K562 (cell line): ENCODE measurements around the gene FHIT. TPM values are rescaled to one million over a fixed set of nuclear protein-coding genes. Genes with fewer than 3 reads are reported as not detected.

ENCODE experiments used
- ATAC-seq: fragments of 200-7000 bp; cut with Tn5 transposase; 3 replicates; pipeline ENCODE4 v1.9.1; 2020; ENCODE audit warnings: moderate library complexity
- BruUV-seq: library from RNA; stranded (reverse); fragments of 400-500 nt; replicated peaks from 2 replicates; lab custom pipeline; 2021; lab: Mats Ljungman, UMichigan
- CTCF ChIA-PET: fragments of 300-600 bp; formaldehyde crosslinking; extraction: SDS; loops from one replicate; lab custom pipeline; 2021; ENCODE audit warnings: low intra/inter-chr PET ratio; lab: Yijun Ruan, JAX
- POLR2A ChIA-PET: fragments of 300-600, 350-650 bp; sonication (Branson Sonifier 250); formaldehyde crosslinking; extraction: SDS; loops from one replicate; lab custom pipeline; 2021; ENCODE audit warnings: antibody characterized with exemption, inconsistent platforms; lab: Yijun Ruan, JAX
- DNase-seq, 4 experiments: peaks; one replicate each; pipeline versions ENCODE4 v3.0.0 to v3.0.0-alpha.2; 2011 to 2018; ENCODE audit warnings: low spot score in 3 of 4, mixed read lengths in 3 of 4; ENCODE audit errors: extremely low read depth in 1 of 4
- FAIRE-seq: peaks from 2 replicates; lab custom pipeline; 2011; peaks lifted over from hg19 to GRCh38; lab: Jason Lieb, UNC
- H2AFZ ChIP-seq: 2 replicates; pipeline ENCODE4 v1.6.0; 2011; ENCODE audit warnings: low read depth, low read length, control low read depth, inconsistent platforms
- H3K27ac ChIP-seq: fragments of 200-600 bp; 3 replicates; pipeline ENCODE4 v1.8.0; 2011; ENCODE audit warnings: low read depth, mild to moderate bottlenecking, control low read depth, inconsistent platforms, low read length, moderate library complexity, mixed read lengths; ENCODE audit errors: extremely low read depth
- H3K27me3 ChIP-seq, 2 experiments: fragments of 300-600 bp in 1 of 2; 2 replicates in 1 of 2; 3 replicates in 1 of 2; pipeline versions ENCODE4 v1.6.0 to v1.8.0; 2011; ENCODE audit warnings: inconsistent platforms in 2 of 2, low read length in 2 of 2, mild to moderate bottlenecking in 1 of 2, mixed read lengths in 1 of 2, moderate library complexity in 1 of 2; ENCODE audit not compliant: control insufficient read depth in 2 of 2, insufficient read depth in 2 of 2
- H3K36me3 ChIP-seq: fragments of 300-600 bp; 3 replicates; pipeline ENCODE4 v1.8.0; 2011; ENCODE audit warnings: mild to moderate bottlenecking, low read length, inconsistent platforms; ENCODE audit not compliant: control insufficient read depth, insufficient read depth
- H3K4me1 ChIP-seq, 2 experiments: fragments of 200-600 bp in 1 of 2; replicated peaks in 1 of 2; 2 replicates in 1 of 2; 3 replicates in 1 of 2; pipeline versions ENCODE4 v1.5.1 to v1.8.0; 2011; ENCODE audit warnings: inconsistent platforms in 2 of 2, low read length in 2 of 2, mild to moderate bottlenecking in 1 of 2, mixed read lengths in 1 of 2, moderate library complexity in 1 of 2; ENCODE audit not compliant: control insufficient read depth in 2 of 2, insufficient read depth in 2 of 2
- H3K4me2 ChIP-seq: 2 replicates; pipeline ENCODE4 v1.6.1; 2011; ENCODE audit warnings: low read length, control low read depth, inconsistent platforms, mixed read lengths; ENCODE audit not compliant: insufficient read depth
- H3K4me3 ChIP-seq: fragments of 200-600 bp; sonication (generic), shearing (Covaris generic); 2 replicates; pipeline ENCODE4 v1.5.1; 2016; ENCODE audit warnings: control low read depth, inconsistent platforms
- H3K79me2 ChIP-seq: fragments of 200-600 bp; 3 replicates; pipeline ENCODE4 v1.8.0; 2011; ENCODE audit warnings: low read length, inconsistent platforms; ENCODE audit not compliant: control insufficient read depth, insufficient read depth
- H3K9ac ChIP-seq, 2 experiments: 2 replicates each; pipeline versions ENCODE4 v1.6.0 to v1.6.1; 2011; ENCODE audit warnings: low read depth in 2 of 2, low read length in 2 of 2, control low read depth in 1 of 2, inconsistent platforms in 1 of 2, mild to moderate bottlenecking in 1 of 2, mixed read lengths in 1 of 2; ENCODE audit not compliant: insufficient read depth in 1 of 2
- H3K9me1 ChIP-seq: one replicate; pipeline ENCODE4 v1.6.0; 2011; ENCODE audit warnings: inconsistent platforms, mild to moderate bottlenecking, low read length, moderate library complexity; ENCODE audit not compliant: control insufficient read depth, insufficient read depth
- H3K9me3 ChIP-seq: replicated peaks from 2 replicates; pipeline ENCODE4 v1.5.1; 2011; ENCODE audit warnings: low read depth, low read length, inconsistent platforms; ENCODE audit not compliant: control insufficient read depth, insufficient read depth
- H4K20me1 ChIP-seq: replicated peaks from 2 replicates; pipeline ENCODE4 v1.6.1; 2011; ENCODE audit warnings: low read length, inconsistent platforms, mixed read lengths; ENCODE audit not compliant: control insufficient read depth, insufficient read depth
- ARID1B ChIP-seq: fragments of 450-650 bp; IDR thresholded peaks from 2 replicates; pipeline ENCODE4 v1.6.1; 2016; ENCODE audit warnings: antibody characterized with exemption, mild to moderate bottlenecking, inconsistent platforms
- ARID3A ChIP-seq: IDR thresholded peaks from 2 replicates; pipeline ENCODE4 v1.6.1; 2012; ENCODE audit warnings: low read depth, low read length, improper control_type of control experiment, borderline replicate concordance
- ATF1 ChIP-seq, 2 experiments: fragments of 450-650 bp in 1 of 2; IDR thresholded peaks; 2 replicates each; pipeline ENCODE4 v1.6.1; 2016; ENCODE audit warnings: missing compliant biosample characterization in 1 of 2, missing genetic modification characterization in 1 of 2
- BACH1 ChIP-seq: fragments of 200-800 bp; sonication (Bioruptor generic); IDR thresholded peaks from 2 replicates; pipeline ENCODE4 v1.6.1; 2016; ENCODE audit warnings: missing genetic modification characterization, missing compliant biosample characterization
- CBFA2T3 ChIP-seq: fragments of 450-650 bp; IDR thresholded peaks from 2 replicates; pipeline ENCODE4 v1.6.1; 2017
- CC2D1A ChIP-seq: fragments of 450-650 bp; IDR thresholded peaks from 2 replicates; pipeline ENCODE4 v1.6.1; 2017; ENCODE audit warnings: mild to moderate bottlenecking
- CTBP1 ChIP-seq: fragments of 450-650 bp; IDR thresholded peaks from 2 replicates; pipeline ENCODE4 v1.6.1; 2016; ENCODE audit warnings: borderline replicate concordance
- DPF2 ChIP-seq: fragments of 450-650 bp; IDR thresholded peaks from 2 replicates; pipeline ENCODE4 v1.6.1; 2016
- EP300 ChIP-seq: IDR thresholded peaks from 2 replicates; pipeline ENCODE4 v1.6.1; 2012; ENCODE audit warnings: low read length, improper control_type of control experiment
- ESRRA ChIP-seq: fragments of 450-650 bp; IDR thresholded peaks from 2 replicates; pipeline ENCODE4 v1.6.1; 2014; ENCODE audit warnings: low read depth, mild to moderate bottlenecking, moderate library complexity, borderline replicate concordance
- FOSL1 ChIP-seq: fragments of 200-800 bp; sonication (Bioruptor generic); conservative IDR thresholded peaks from 2 replicates; pipeline ENCODE4 v1.6.1; 2016; ENCODE audit warnings: missing genetic modification characterization, missing compliant biosample characterization
- FUS ChIP-seq: fragments of 200-400 bp; formaldehyde crosslinking; optimal IDR thresholded peaks from 2 replicates; pipeline ENCODE3; 2017; ENCODE audit warnings: low read depth, low read length
- JUND ChIP-seq, 2 experiments: IDR thresholded peaks; 2 replicates in 1 of 2; 3 replicates in 1 of 2; pipeline ENCODE4 v1.6.1; 2011; ENCODE audit warnings: borderline replicate concordance in 2 of 2, low read depth in 2 of 2, low read length in 2 of 2, improper control_type of control experiment in 1 of 2, missing biosample characterization in 1 of 2, missing genetic modification characterization in 1 of 2, missing genetic modification reagents in 1 of 2
- KDM1A ChIP-seq, 2 experiments: fragments of 450-650 bp; IDR thresholded peaks; 2 replicates each; pipeline ENCODE4 v1.6.1; 2016; ENCODE audit warnings: mild to moderate bottlenecking in 2 of 2
- L3MBTL2 ChIP-seq: fragments of 450-650 bp; IDR thresholded peaks from 2 replicates; pipeline ENCODE4 v1.6.1; 2016; ENCODE audit warnings: mild to moderate bottlenecking, moderate library complexity
- MAFG ChIP-seq: fragments of 450-650 bp; conservative IDR thresholded peaks from 2 replicates; pipeline ENCODE4 v1.6.1; 2016; ENCODE audit warnings: missing genetic modification characterization, missing compliant biosample characterization
- MAFK ChIP-seq: IDR thresholded peaks from 2 replicates; pipeline ENCODE4 v1.6.1; 2011; ENCODE audit warnings: low read length, improper control_type of control experiment
- NCOR1 ChIP-seq: fragments of 450-650 bp; IDR thresholded peaks from 2 replicates; pipeline ENCODE4 v1.6.1; 2016; ENCODE audit warnings: mild to moderate bottlenecking, moderate library complexity
- PTTG1 ChIP-seq: fragments of 450-650 bp; IDR thresholded peaks from 2 replicates; pipeline ENCODE4 v1.6.1; 2016; ENCODE audit warnings: low read depth, mild to moderate bottlenecking, missing genetic modification characterization, missing compliant biosample characterization
- SMARCA4 ChIP-seq: fragments of 450-650 bp; IDR thresholded peaks from 2 replicates; pipeline ENCODE4 v1.6.1; 2016
- SMARCE1 ChIP-seq: fragments of 450-650 bp; IDR thresholded peaks from 2 replicates; pipeline ENCODE4 v1.7.1; 2016; ENCODE audit warnings: mild to moderate bottlenecking
- SOX6 ChIP-seq: fragments of 450-650 bp; IDR thresholded peaks from 2 replicates; pipeline ENCODE4 v1.6.1; 2014; ENCODE audit warnings: mild to moderate bottlenecking
- SPI1 ChIP-seq: IDR thresholded peaks from 2 replicates; pipeline ENCODE4 v1.6.1; 2011; ENCODE audit warnings: low read depth, low read length, control low read depth, borderline replicate concordance
- ZEB2 ChIP-seq: fragments of 450-650 bp; IDR thresholded peaks from 2 replicates; pipeline ENCODE4 v1.6.1; 2016
- WGBS: fragments of 100-300 bp; shearing (Covaris generic); methylation state at CpG from one replicate; pipeline ENCODE4 v1.1.6; 2016; ENCODE audit warnings: low coverage, mixed read lengths; ENCODE audit not compliant: insufficient coverage; ENCODE audit errors: missing lambda C conversion rate; 5-methylcytosine and 5-hydroxymethylcytosine counted together
- in situ Hi-C: fragments of 300-500 bp; cut with MboI; formaldehyde crosslinking; loops from 4 replicates; pipeline ENCODE4 v1.15.0; 2018; ENCODE audit warnings: inconsistent platforms, mixed read lengths
- intact Hi-C: fragments of 100-400 bp; cut with micrococcal nuclease; formaldehyde crosslinking; loops from 2 replicates; pipeline ENCODE4 v1.14.2; 2022
- polyA plus RNA-seq, 8 experiments: library from polyadenylated mRNA; depleted of rRNA in 4 of 8; stranded (reverse) in 5 of 8; unstranded in 3 of 8; fragments of >200 nt; fragmentation: Nextera tagmentation in 2 of 8; fragmentation: Illumina TruSeq in 1 of 8; extraction: Ambion mirVana in 2 of 8; extraction: Trizol in 1 of 8; gene quantifications; 2 replicates each; pipeline versions ENCODE4 v1.2.1 to v1.2.3, GENCODE V29; 2011 to 2014; ENCODE audit warnings: inconsistent platforms in 1 of 8, missing spikeins in 1 of 8
- total RNA-seq, 7 experiments: library from RNA; depleted of rRNA in 6 of 7; stranded (reverse); fragments of >200 nt in 6 of 7; fragmentation: Illumina TruSeq in 2 of 7; extraction: Trizol in 2 of 7; gene quantifications; 2 replicates each; pipeline versions ENCODE4 v1.2.1 to v1.2.3, GENCODE V29; 2011 to 2021; ENCODE audit warnings: low replicate concordance in 1 of 7

Gene FHIT
- total and polyA plus RNA-seq, 9 of the 15 experiments (the other 6 are each of a cell fraction or from before 2014, with no cell fraction given), result 1.7 to 9.1 (median 4.3) TPM

- Histone ChIP-seq H3K9me3 (no peaks in the 10 kb centered on the region), H4K20me1 (no peaks in the 10 kb centered on the region), H2AFZ (peak overlapping the region; percentile 56; the same call in 1 of the 2 replicates), H3K27me3 (no peaks in the 10 kb centered on the region), H3K79me2 (no peaks in the 10 kb centered on the region), H3K4me1 (peaks cover 0 to 24% of the 10 kb centered on the region in 2 experiments; a peak in 3 of 5 replicates), H3K9me1 (no peaks in the 10 kb centered on the region), H3K4me3 (no peak overlapping the region), H3K4me2 (peak overlapping the region; percentile 22; the same call in 1 of the 2 replicates), H3K27ac (0 out of 3 replicates have a peak overlapping the region, but pooled peaks have one; percentile 13), H3K36me3 (no peaks in the 10 kb centered on the region), H3K9ac (no peak overlapping the region)
- no TSS peak for BruUV-seq
- peak; percentile 78 for ATAC-seq
- intact Hi-C loops (no loop called here), in situ Hi-C loops (no loop called here)
- WGBS, result 5% methylated on average over 5 of the region's 5 CpGs
- ChIA-PET POLR2A (interaction anchor here (0.7 kb wide), 1 partner anchor 13 kb away, joined by 4 read pairs; no protein-coding TSS in a partner anchor), CTCF (no interaction called here)
- peak; percentile 86 for FAIRE-seq
- peak in 2 of 4 experiments; percentile 17 to 56 for DNase-seq
- TF ChIP-seq KDM1A (IDR thresholded peaks at IDR 0.05) (peak in 1 of 2 experiments; percentile 28; a peak in 1 of 4 replicates), JUND (IDR thresholded peaks at IDR 0.05; ENCODE audit: borderline replicate concordance, low read depth, low read length) (peak; percentile 71; the same call in 1 of the 2 replicates), JUND (tag; IDR thresholded peaks at IDR 0.05; ENCODE audit: borderline replicate concordance, low read depth, low read length) (peak; percentile 49; the same call in 2 of the 3 replicates), BACH1 (peak; percentile 56; the same call in 1 of the 2 replicates), FOSL1 (tag) (0 out of 2 replicates have a peak, but pooled peaks have one; percentile 21), ESRRA (0 out of 2 replicates have a peak, but pooled peaks have one; percentile 24), ATF1 (CRISPR knock-in tag; IDR thresholded peaks at IDR 0.05) (no peak), ATF1 (tag; IDR thresholded peaks at IDR 0.05) (0 out of 2 replicates have a peak, but pooled peaks have one; percentile 26), SMARCA4 (peak; percentile 57; the same call in 1 of the 2 replicates), MAFK (peak; percentile 54), SOX6 (peak; percentile 93), EP300 (peak; percentile 60), L3MBTL2 (peak; percentile 20; the same call in 1 of the 2 replicates), CBFA2T3 (peak; percentile 59), MAFG (tag) (peak; percentile 83), CC2D1A (0 out of 2 replicates have a peak, but pooled peaks have one; percentile 31), FUS (no peak), ARID1B (peak; percentile 65), ZEB2 (0 out of 2 replicates have a peak, but pooled peaks have one; percentile 38), NCOR1 (0 out of 2 replicates have a peak, but pooled peaks have one; percentile 19), PTTG1 (no peak), SPI1 (no peak), ARID3A (peak; percentile 61; the same call in 1 of the 2 replicates), DPF2 (0 out of 2 replicates have a peak, but pooled peaks have one; percentile 53), SMARCE1 (0 out of 2 replicates have a peak, but pooled peaks have one; percentile 50), CTBP1 (peak; percentile 54; the same call in 1 of the 2 replicates)
Observed at GRCh38 chr3:60307562-60308199, 943.6 kb downstream of the FHIT start.
